Measurements from ENCODE around the gene NABP2.

NABP2 gene

DNA sequence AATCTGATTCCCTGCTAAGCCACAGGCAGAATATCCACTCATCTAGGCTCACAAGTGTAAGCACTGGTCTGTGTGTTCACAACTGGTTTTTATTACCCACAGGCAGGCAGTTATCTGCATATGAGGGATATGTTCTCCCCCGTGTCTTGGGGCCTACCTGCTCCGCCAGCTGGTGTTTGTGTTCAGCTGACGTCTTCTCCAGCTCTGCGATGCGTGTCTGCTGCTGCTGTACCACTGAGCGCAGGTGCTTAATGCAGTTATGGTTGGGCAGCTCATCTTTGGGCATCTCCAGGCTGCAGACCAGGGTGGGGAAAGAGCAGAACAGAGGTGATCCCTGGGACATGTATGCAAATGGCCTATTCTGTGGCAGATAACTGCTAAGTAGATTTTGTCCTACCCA lies 16.1 kb upstream of the NABP2 start:
- in situ Hi-C loops (cut with MboI; ENCODE audit: low sequenced_read_pairs): no loop called here

DNA sequence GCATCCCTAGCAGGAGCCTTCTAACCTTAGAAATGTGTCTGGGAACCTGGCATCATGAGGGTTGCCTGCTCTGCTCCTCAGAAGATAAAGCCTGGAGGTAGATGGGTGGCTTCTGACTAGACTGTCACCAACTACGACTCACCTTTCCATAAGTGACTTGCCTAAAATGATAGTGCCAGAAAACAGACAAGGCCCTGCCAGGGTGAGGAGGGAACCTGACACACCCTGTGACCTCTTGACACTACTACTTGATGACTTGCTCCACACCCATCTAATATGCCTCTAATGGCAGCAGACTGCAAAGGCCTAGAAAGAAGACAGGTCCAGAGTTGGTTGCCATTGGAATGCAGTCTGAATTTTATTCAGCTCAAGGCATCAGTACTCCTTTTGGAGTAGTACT lies 11.8 kb upstream of the NABP2 start:
- in situ Hi-C loops (cut with MboI; ENCODE audit: low sequenced_read_pairs): no loop called here

DNA sequence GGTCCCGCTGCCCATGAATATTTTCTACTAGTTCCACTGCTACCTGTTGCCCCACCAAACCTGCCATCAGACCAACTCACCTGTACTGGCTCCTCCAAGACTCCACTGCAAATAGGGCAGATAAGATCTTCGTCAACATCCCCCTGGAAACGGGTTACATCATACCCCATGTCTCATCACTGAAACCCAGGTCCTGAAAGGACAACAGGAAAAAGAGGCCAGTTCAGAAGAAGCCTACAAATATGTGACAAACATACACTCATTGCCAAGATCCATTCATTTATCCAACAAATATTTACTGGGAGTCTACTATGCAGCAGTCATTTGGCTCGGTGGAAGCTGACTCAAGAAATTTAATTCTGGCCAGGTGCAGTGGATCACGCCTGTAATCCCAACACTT lies 10.3 kb upstream of the NABP2 start:
- in situ Hi-C loops (cut with MboI; ENCODE audit: low sequenced_read_pairs): no loop called here

DNA sequence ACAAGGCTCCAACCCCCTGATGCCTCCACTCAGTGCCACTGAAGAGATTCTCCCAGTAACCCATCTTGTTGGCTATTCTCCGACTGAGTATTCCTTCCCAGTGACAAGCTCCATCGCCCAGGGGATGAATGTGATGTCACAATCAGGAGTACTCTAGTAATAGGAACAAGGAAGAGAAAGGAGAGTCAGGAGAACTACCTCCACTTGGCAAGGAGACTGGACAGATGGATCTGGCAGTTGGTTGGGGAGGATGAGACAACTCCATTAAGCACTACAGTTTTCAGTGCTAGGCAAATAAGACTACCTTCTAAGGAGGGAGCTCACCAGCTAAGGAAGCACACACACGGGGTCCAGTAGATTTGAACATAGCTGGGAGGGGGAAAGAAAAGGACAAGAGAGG lies 7.7 kb upstream of the NABP2 start:
- in situ Hi-C loops (cut with MboI; ENCODE audit: low sequenced_read_pairs): no loop called here

DNA sequence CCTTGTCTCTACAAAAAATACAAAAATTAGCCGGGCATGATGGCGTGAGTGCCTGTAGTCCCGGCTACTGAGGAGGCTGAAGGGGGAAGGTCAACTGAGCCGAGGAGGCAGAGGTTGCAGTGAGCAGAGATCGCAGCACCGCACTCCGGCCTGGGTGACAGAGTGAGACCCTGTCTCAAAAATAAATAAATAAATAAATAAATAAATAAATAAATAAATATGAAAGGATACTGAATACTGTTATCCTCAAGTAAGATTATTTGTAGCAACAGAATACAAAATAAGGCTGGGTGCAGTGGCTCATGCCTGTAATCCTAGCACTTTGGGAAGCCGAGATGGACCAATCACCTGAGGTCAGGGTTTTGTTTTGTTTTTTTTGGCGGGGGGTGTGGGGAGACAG lies 4.3 kb upstream of the NABP2 start:
- in situ Hi-C loops (cut with MboI; ENCODE audit: low sequenced_read_pairs): no loop called here

DNA sequence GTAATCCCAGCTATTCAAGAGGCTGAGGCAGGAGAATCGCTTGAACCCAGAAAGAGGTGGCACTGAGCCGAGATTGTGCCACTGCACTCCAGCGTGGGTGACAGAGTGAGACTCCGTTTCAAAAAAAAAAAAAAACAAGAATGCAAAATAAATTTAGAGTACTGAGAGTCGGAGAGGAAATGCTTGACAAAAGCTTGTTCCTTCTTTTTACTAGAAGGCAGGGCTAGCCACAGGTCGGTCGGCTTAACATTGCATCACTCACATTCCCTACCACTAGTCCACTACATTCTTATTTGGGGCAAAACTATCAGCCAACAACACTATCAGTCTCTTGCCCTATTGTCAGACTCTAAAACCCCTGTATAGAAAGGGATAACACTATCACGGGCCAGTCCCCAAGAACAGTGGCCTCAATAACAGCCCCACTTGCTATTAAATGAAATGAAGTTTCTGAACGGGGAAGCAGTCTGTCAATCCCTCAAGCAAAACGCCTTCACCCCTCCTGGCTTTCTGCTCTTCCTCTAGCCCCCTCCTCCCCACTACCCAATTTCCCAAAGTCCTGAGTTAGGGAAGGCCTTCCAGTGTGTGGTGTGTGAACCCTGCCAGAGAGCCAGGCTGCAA lies 3.4 kb upstream of the NABP2 start:
- in situ Hi-C loops (cut with MboI; ENCODE audit: low sequenced_read_pairs): no loop called here

DNA sequence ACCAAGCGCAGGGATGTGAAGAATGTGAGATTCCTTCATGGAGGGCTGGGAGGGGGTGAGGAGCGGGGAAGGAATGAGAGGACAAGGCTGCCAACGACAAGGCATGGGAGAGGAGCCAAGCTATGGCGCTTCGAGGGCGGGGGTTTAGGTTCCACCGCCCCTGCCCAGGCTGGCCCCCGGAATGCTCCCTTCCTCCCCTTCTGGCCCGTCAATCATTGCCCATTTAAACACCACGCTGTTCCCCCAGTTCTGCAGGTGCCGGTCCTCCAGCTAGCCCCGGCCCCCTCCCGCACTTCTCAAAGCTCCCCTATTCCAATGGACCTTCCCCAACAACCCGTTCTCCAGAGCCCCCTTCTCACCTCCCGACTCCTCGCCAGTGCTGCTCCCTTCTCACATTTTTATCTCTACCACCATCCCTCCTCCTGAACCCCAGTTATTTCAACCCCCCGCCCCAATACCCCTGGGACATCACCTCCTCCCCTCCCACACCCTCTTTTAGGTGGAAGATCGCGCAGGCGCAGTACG lies 2.8 kb upstream of the NABP2 start:
- in situ Hi-C loops (cut with MboI; ENCODE audit: low sequenced_read_pairs): no loop called here

DNA sequence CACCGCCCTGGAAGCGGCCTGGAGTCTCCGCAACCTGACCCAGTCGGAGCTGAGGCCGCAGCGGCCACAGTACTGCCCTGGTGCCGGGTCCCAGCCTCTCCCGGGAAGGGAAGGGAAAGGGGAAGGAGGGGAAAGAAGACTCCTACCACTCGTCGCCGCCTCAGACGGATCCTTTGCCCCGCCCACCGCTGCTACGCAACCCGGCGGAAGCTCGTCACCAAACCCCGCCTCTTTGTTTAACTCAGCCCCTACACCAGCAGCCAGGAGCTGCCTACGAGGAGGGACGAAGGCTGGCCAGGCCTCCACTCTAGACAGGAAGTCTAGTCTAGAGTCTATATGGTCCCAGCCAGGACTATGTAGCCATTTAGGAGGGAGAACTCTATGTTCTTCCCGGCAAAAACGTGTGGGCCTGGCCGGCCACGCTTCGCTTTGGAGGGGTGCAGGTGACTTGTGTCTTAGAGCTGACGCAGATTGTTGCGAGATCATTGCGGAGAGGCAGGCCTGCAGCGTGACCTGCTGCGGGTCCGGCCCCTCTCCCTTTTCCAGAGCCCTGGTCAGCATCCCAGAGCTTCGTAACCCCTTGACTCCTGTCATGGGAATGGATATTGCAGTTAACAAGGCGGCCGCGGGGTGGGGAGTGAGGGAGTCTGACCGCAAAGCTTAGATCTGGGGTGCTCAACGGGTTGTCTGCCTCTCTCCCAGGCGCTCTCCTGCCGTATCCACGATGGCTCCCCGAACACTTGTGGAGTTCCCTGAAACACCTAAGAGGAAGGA lies 2.2 kb upstream of the NABP2 start, which contains the start of gene RNF41:
RNF41 (minus strand) TSS at position 166 of the 774 bp plus-strand sequence. CDS start 7,875 bp downstream, outside the sequence.
- in situ Hi-C loops (cut with MboI; ENCODE audit: low sequenced_read_pairs): no loop called here

DNA sequence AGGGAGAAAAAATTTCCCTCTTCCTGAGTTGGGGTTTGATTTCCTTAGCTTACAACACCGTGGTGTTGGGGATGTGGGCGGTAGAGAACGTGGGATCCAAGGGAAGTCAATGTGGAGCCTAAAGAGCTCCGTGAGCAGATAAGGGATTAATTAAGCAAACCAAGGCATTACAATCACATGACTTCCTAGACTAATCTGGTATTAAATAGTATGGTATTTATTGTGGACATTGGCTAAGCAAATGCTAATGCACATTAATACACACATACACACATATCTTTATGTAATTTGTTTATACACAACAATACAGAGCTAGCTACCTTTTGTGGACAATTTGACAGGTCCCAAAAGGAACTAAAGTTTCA lies 1.6 kb upstream of the NABP2 start:
- in situ Hi-C loops (cut with MboI; ENCODE audit: low sequenced_read_pairs): no loop called here

DNA sequence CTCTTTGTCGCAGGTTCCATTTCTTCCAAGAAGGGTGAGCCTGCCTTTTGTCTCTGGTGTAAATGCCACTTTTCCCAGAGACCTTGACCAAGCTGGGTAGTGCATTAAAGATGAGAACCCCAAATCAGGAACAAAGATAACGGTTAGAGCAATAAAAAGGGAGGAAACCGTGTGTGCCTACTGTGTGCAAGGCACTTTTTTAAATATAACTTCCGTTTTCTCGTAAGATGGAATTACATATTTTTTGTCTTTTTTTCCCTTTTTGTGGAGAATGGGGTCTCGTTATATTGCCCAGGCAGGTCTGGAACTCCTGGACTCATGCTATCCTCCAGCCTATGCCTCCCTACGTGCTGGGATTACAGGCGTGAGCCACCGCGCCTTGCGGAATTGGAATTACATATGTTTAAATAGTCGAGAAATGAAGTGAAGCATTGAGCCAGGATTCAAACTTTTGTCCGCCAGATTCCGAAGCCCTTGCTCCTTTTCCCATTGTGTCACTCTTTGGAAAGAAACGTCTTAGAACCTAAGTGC lies 506 bp upstream of the NABP2 start:
- in situ Hi-C loops (cut with MboI; ENCODE audit: low sequenced_read_pairs): no loop called here

DNA sequence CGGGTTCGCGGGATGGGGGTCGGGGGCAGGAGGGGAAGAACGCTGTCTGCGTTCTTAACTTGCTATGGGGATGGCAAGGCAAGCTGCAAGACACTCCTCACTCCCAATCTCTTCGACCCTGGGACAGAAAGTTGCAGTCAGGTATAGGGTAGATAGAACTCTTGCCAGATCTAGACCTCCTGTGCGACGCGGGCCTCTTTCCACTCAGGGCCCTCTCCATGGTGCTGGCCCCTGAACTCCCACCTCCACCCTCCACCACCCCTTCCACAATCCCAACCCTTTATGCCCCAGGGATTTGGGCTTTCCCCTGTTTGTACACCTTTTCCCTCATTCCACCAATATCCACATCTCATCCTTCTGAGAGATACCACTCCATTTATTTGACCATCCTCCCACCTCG lies 812 bp downstream of the NABP2 start:
- in situ Hi-C loops (cut with MboI; ENCODE audit: low sequenced_read_pairs): no loop called here

DNA sequence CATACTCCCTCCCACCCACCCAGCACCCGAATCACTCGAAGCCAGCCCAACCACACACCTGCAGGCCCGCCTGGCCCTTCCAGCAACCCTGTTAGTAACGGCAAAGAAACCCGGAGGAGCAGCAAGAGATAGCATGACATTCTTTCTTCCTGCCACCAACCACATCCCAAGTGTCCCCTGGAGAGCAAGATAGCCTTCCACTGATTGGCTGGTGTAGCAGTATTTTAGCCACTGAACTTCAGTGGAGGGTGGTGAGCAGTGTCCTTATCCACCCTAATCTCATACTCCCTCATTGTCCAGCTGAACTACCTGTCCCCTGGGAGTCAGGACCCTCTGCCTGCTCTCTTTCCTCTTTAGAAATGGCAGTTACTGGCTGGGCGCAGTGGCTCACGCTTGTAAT lies 4.9 kb downstream of the NABP2 start:
- in situ Hi-C loops (cut with MboI; ENCODE audit: low sequenced_read_pairs): no loop called here

DNA sequence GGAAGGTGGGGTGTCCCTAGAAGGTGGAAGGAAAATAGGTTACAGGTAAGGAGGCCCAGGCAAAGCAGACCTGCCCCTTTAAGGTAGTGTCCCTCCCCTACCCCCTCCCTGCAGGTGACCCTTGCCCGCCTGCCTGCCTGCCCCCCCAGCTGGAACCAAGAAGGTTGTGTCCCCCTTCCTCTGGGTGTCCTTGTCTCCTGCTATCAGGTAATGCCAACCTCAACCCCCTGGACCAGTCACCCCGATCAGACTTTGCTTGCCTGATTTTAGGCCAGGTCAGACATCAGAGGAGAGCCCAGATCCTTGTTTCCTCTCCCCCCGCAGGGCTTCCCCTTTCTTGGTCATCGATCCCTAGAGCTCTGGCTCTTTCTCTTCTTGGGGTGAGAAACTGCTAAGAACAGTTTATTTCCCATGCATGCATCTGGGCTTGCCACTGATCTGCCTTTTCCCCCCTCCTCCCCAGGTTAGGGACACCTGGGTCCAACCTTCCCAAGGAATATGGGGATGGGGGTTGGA lies 5.8 kb downstream of the NABP2 start, which contains the start of gene SLC39A5:
SLC39A5 (plus strand) TSS at position 136 of the 516 bp plus-strand sequence. CDS start 1,224 bp downstream, outside the sequence.
- in situ Hi-C loops (cut with MboI; ENCODE audit: low sequenced_read_pairs): no loop called here

DNA sequence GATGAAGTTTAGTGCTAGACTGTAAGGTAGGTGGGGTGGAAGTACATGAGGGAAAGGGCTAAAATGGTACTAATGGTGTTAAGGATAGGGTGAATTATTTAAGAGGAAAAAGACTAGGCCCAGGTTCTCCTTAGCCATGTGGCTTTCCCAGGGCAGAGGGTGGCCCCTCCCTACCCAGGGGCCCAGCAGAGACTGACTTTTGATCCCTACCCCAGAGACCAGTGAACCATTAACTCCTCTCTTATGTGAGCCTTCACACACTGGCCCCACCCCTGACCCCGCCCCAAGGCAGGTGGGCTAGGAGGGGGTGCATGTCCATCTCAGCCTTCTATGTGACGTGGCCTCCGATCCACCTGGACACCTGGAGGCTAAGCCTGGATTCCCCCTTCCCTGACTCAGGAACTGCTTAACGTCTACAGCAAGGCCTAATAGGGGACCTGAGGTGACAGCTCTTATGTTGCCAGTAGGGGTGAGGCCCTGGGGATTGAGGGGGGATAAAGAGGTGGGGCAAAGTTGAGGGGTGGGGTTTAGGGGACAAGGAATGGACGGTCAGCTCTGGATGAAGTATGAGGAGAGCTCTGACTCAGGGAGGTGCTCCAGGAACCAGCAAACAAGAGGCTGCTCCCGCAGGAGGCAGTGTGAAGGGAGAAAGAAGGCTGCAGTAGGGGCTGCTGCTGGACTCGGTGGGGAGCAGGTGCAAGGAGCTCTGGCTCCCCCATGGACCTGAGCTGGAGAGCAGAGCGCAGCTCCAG lies 6.5 kb downstream of the NABP2 start:
- in situ Hi-C loops (cut with MboI; ENCODE audit: low sequenced_read_pairs): no loop called here

DNA sequence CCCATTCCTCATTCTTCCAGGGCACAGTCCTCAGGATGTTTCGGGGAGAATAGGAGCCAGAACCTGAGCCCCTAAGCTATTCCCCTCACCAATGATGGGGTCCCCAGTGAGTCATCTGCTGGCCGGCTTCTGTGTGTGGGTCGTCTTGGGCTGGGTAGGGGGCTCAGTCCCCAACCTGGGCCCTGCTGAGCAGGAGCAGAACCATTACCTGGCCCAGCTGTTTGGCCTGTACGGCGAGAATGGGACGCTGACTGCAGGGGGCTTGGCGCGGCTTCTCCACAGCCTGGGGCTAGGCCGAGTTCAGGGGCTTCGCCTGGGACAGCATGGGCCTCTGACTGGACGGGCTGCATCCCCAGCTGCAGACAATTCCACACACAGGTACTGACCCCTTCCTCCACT lies 7.0 kb downstream of the NABP2 start:
- in situ Hi-C loops (cut with MboI; ENCODE audit: low sequenced_read_pairs): no loop called here

DNA sequence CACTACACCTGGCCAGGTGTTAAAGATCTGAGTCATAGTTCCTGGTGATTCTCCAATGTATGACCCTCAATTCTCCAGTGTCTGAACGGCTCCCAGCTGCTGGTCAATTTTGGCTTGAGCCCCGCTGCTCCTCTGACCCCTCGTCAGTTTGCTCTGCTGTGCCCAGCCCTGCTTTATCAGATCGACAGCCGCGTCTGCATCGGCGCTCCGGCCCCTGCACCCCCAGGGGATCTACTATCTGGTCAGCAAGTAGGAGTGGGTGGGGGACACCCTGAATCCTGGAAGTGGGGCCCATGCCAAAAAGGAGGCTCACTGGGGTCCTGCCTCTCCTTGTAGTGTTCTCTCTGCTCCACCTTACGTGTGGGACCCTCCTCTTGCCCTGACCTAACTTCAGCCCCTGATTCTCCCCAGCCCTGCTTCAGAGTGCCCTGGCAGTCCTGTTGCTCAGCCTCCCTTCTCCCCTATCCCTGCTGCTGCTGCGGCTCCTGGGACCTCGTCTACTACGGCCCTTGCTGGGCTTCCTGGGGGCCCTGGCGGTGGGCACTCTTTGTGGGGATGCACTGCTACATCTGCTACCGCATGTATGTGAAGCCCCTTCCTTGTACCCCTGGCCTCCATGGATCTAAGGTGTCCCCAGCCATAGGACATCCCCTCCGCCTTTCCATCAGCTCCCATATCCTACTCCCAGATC lies 10.7 kb downstream of the NABP2 start:
- in situ Hi-C loops (cut with MboI; ENCODE audit: low sequenced_read_pairs): no loop called here

DNA sequence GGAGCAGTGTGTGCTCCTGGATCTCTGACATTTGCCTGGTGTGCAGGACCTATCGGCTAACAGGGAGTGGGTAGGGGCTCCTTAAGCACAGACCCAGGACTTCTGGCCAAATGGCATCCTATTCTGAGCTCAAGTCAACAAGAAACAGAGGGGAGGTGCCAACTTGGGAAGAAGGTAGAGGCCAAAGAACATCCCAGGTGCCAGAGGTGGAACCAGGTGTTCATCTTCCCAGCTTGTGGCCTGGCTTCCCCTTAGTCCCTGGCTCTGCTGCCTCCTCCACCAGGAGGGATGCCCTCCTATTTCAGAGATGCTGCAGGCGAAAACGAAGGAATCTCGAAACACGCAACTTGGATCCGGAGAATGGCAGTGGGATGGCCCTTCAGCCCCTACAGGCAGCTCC lies 11.9 kb downstream of the NABP2 start:
- in situ Hi-C loops (cut with MboI; ENCODE audit: low sequenced_read_pairs): no loop called here

DNA sequence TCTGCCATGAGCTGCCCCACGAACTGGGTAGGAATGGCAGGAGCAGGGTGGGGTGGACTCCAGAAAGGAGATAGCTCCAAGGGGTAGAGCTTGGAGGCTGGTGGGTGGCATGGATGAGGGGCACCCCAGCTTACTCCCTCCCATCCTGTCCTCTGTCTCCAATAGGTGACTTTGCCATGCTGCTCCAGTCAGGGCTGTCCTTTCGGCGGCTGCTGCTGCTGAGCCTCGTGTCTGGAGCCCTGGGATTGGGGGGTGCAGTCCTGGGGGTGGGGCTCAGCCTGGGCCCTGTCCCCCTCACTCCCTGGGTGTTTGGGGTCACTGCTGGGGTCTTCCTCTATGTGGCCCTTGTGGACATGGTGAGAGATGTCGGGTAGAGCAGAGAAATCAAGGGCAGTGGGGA lies 12.8 kb downstream of the NABP2 start:
- in situ Hi-C loops (cut with MboI; ENCODE audit: low sequenced_read_pairs): no loop called here

DNA sequence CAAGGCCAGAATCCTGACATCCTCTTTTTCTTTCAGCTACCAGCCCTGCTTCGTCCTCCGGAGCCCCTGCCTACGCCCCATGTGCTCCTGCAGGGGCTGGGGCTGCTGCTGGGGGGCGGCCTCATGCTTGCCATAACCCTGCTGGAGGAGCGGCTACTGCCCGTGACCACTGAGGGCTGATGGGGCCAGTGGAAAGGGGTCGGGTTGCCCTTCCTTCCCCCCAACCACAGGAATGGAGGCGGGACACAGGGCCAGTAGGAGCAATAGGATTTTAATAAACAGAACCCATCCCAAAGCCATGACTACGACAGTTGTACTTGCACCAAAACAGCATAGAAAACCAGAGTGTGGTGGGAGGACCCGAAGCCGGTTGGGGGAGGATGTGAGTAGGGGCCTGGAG lies 13.4 kb downstream of the NABP2 start:
- in situ Hi-C loops (cut with MboI; ENCODE audit: low sequenced_read_pairs): no loop called here

DNA sequence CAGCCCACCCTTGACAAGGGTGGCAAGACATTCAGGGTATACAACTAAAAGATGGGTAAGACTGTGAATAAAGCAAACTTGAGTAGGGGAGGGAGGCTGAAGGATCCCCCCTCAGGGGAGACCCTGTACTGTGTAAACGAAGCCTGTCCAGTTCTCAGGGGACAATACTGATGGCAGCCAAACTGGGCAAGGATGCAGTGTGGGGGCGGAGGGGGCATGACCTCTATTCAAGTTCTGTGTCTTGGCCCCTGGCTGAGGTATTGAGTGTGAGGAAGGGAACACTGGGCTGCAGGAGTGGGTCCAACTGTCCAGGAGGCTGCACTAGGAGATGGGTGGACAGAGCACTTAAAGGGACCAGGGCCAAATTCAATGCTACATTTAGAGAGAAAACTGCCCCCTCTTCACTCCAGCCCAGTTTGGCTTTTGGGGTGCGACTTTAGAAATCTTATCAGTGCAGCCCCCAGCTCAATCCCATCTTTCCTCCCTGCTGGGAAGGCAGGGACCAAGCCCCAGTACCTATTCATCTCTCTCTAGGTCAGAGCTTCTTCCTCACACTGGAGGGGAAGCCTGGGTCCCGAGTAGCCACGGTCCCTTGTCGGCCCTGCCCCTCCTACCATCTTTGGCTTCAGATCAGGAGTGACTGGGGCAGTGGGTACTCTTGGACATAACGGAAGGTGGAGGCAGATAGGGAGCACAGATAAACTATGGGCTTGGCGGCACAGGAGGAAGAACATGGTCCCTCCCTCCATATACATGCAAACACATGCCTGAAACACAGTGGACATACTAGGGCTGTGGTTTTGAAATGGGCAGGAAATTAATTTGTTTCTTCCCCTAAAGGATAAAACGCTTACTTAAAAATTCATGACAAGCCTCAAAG lies 17.5 kb downstream of the NABP2 start:
- in situ Hi-C loops (cut with MboI; ENCODE audit: low sequenced_read_pairs): no loop called here

All from HL-60/S4 (cell line).